LoVo (cell line): ENCODE measurements around the gene ABT1.
A peak's percentile ranks its signal among the peaks of the same experiment; 100 is the strongest.

Experiments
- DNase-seq: peaks from one replicate; pipeline ENCODE4 v3.0.0-alpha.2; 2016; ENCODE audit warnings: low spot score

Gene ABT1

GRCh38 chr6:26575494-26575939 lies 21.2 kb upstream of the ABT1 start:
- no peak for DNase-seq

GRCh38 chr6:26576407-26576843 lies 20.3 kb upstream of the ABT1 start:
- DNase-seq = no peak

- peak; percentile 59 for DNase-seq
Measured at GRCh38 chr6:26576929-26577719, 19.6 kb upstream of the ABT1 start.

GRCh38 chr6:26577720-26578072 lies 19.1 kb upstream of the ABT1 start:
- no peak for DNase-seq

- DNase-seq = no peak
Measured at GRCh38 chr6:26578279-26578678, 18.5 kb upstream of the ABT1 start.

GRCh38 chr6:26578741-26579140 lies 18.0 kb upstream of the ABT1 start:
- DNase-seq = no peak

- no peak for DNase-seq
Measured at GRCh38 chr6:26581164-26581915, 15.4 kb upstream of the ABT1 start.

- no peak for DNase-seq
Measured at GRCh38 chr6:26588965-26589364, 7.8 kb upstream of the ABT1 start.

GRCh38 chr6:26592649-26593048 lies 4.1 kb upstream of the ABT1 start:
- DNase-seq = no peak

- DNase-seq = no peak
Measured at GRCh38 chr6:26593278-26594130, 3.2 kb upstream of the ABT1 start.

GRCh38 chr6:26594131-26594498 lies 2.6 kb upstream of the ABT1 start:
- no peak for DNase-seq

GRCh38 chr6:26594730-26595632 lies 1.8 kb upstream of the ABT1 start:
- peak; percentile 11 for DNase-seq

GRCh38 chr6:26595669-26596269 lies 984 bp upstream of the ABT1 start:
- DNase-seq = peak; percentile 89

GRCh38 chr6:26597389-26597766 lies 625 bp downstream of the ABT1 start:
- DNase-seq = no peak

GRCh38 chr6:26597821-26598220 lies 1.1 kb downstream of the ABT1 start:
- DNase-seq = no peak

- DNase-seq = no peak
Measured at GRCh38 chr6:26598267-26598666, 1.5 kb downstream of the ABT1 start.

GRCh38 chr6:26599134-26599533 lies 2.4 kb downstream of the ABT1 start:
- no peak for DNase-seq

- no peak for DNase-seq
Measured at GRCh38 chr6:26599591-26599990, 2.8 kb downstream of the ABT1 start.

GRCh38 chr6:26600759-26601158 lies 4.0 kb downstream of the ABT1 start:
- DNase-seq = no peak

- DNase-seq = no peak
Measured at GRCh38 chr6:26602262-26602661, 5.5 kb downstream of the ABT1 start.

GRCh38 chr6:26604026-26604425 lies 7.3 kb downstream of the ABT1 start:
- no peak for DNase-seq
